ENCODE data around the gene DPM3. TPM values are rescaled to one million over a fixed set of nuclear protein-coding genes. Genes with fewer than 3 reads are reported as not detected.
A peak's percentile ranks its signal among the peaks of the same experiment; 100 is the strongest.

Gene DPM3
- total and polyA plus RNA-seq, 9 of the 15 experiments (the other 6 are each of a cell fraction or from before 2014, with no cell fraction given), result 3.7 to 120 (median 36.4) TPM

DNA sequence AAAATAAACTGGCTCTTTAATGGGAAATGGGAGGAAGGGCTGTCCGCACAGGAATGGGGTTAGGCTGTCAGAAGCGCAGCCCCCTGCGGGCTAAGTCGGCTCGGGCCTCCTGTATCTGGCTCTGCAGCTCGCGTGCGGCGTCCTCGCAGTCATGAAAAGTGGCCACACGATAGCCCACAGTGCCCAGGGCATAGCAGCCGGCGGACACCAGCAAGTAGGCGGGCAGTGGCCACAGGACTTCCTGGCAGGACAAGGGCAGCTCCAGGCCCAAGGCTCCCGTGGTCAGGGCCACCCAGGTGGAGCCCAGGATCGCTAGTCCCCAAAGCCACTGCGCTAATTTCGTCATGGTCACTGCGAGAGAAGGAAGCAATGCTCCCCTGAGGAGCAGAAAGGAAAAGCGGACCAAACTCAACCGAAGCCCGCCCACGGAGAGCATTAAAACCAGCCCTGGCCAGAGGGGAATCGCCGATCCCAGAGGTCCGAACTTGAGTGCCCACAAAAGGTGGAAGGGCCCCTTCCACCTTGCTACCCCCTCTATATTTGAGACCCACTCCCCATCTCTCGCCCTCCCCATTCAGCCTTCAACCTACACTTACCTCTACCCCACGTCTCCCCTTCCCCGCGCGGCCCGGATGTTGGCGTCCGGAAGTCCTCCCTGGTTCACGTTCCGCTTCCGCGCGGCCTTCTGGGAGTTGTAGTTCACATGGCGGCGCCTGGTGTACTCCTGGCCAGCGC is at the start of gene DPM3 (continued):
- TF ChIP-seq MCM3 (IDR thresholded peaks at IDR 0.05) (no peak), HDAC2 (IDR thresholded peaks at IDR 0.05) (peak; percentile 75), ARID1B (IDR thresholded peaks at IDR 0.05) (peak; percentile 43; the same call in 1 of the 2 replicates), ZBTB7A (IDR thresholded peaks at IDR 0.05; ENCODE audit: borderline replicate concordance, control insufficient read depth, low read depth, low read length) (peak; percentile 67; the same call in 1 of the 2 replicates), RAD51 (IDR thresholded peaks at IDR 0.05; ENCODE audit: borderline replicate concordance, low read depth) (0 out of 2 replicates have a peak, but pooled peaks have one; percentile 4), TBL1XR1 (IDR thresholded peaks at IDR 0.05; ENCODE audit: low read length in 2 of 2) (no peak), TCFL5 (CRISPR knock-in tag; conservative IDR thresholded peaks at IDR 0.05) (no peak), PTTG1 (tag; IDR thresholded peaks at IDR 0.05; ENCODE audit: low read depth) (no peak), ZKSCAN1 (IDR thresholded peaks at IDR 0.05; ENCODE audit: low read depth, low read length) (no peak), U2AF2 (optimal IDR thresholded peaks at IDR 0.05; ENCODE audit: low read depth, low read length) (no peak), SIX5 (IDR thresholded peaks at IDR 0.05; ENCODE audit: borderline replicate concordance in 1 of 2, insufficient read depth in 1 of 2, low read depth in 1 of 2, low read length in 2 of 2) (peak; percentile 96 to 97), NCOA1 (IDR thresholded peaks at IDR 0.05; ENCODE audit: low read depth) (peak; percentile 94)
- TF ChIP-seq, protein P1, sequence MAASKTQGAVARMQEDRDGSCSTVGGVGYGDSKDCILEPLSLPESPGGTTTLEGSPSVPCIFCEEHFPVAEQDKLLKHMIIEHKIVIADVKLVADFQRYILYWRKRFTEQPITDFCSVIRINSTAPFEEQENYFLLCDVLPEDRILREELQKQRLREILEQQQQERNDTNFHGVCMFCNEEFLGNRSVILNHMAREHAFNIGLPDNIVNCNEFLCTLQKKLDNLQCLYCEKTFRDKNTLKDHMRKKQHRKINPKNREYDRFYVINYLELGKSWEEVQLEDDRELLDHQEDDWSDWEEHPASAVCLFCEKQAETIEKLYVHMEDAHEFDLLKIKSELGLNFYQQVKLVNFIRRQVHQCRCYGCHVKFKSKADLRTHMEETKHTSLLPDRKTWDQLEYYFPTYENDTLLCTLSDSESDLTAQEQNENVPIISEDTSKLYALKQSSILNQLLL (CRISPR knock-in tag; IDR thresholded peaks at IDR 0.05; ENCODE audit: borderline replicate concordance), result no peak
- TF ChIP-seq, protein P2, sequence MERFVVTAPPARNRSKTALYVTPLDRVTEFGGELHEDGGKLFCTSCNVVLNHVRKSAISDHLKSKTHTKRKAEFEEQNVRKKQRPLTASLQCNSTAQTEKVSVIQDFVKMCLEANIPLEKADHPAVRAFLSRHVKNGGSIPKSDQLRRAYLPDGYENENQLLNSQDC (CRISPR knock-in tag; IDR thresholded peaks at IDR 0.05), result no peak
- TF ChIP-seq, protein P3, sequence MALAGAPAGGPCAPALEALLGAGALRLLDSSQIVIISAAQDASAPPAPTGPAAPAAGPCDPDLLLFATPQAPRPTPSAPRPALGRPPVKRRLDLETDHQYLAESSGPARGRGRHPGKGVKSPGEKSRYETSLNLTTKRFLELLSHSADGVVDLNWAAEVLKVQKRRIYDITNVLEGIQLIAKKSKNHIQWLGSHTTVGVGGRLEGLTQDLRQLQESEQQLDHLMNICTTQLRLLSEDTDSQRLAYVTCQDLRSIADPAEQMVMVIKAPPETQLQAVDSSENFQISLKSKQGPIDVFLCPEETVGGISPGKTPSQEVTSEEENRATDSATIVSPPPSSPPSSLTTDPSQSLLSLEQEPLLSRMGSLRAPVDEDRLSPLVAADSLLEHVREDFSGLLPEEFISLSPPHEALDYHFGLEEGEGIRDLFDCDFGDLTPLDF (CRISPR knock-in tag; IDR thresholded peaks at IDR 0.05), result 0 out of 2 replicates have a peak, but pooled peaks have one; percentile 26
- TF ChIP-seq, protein P4, sequence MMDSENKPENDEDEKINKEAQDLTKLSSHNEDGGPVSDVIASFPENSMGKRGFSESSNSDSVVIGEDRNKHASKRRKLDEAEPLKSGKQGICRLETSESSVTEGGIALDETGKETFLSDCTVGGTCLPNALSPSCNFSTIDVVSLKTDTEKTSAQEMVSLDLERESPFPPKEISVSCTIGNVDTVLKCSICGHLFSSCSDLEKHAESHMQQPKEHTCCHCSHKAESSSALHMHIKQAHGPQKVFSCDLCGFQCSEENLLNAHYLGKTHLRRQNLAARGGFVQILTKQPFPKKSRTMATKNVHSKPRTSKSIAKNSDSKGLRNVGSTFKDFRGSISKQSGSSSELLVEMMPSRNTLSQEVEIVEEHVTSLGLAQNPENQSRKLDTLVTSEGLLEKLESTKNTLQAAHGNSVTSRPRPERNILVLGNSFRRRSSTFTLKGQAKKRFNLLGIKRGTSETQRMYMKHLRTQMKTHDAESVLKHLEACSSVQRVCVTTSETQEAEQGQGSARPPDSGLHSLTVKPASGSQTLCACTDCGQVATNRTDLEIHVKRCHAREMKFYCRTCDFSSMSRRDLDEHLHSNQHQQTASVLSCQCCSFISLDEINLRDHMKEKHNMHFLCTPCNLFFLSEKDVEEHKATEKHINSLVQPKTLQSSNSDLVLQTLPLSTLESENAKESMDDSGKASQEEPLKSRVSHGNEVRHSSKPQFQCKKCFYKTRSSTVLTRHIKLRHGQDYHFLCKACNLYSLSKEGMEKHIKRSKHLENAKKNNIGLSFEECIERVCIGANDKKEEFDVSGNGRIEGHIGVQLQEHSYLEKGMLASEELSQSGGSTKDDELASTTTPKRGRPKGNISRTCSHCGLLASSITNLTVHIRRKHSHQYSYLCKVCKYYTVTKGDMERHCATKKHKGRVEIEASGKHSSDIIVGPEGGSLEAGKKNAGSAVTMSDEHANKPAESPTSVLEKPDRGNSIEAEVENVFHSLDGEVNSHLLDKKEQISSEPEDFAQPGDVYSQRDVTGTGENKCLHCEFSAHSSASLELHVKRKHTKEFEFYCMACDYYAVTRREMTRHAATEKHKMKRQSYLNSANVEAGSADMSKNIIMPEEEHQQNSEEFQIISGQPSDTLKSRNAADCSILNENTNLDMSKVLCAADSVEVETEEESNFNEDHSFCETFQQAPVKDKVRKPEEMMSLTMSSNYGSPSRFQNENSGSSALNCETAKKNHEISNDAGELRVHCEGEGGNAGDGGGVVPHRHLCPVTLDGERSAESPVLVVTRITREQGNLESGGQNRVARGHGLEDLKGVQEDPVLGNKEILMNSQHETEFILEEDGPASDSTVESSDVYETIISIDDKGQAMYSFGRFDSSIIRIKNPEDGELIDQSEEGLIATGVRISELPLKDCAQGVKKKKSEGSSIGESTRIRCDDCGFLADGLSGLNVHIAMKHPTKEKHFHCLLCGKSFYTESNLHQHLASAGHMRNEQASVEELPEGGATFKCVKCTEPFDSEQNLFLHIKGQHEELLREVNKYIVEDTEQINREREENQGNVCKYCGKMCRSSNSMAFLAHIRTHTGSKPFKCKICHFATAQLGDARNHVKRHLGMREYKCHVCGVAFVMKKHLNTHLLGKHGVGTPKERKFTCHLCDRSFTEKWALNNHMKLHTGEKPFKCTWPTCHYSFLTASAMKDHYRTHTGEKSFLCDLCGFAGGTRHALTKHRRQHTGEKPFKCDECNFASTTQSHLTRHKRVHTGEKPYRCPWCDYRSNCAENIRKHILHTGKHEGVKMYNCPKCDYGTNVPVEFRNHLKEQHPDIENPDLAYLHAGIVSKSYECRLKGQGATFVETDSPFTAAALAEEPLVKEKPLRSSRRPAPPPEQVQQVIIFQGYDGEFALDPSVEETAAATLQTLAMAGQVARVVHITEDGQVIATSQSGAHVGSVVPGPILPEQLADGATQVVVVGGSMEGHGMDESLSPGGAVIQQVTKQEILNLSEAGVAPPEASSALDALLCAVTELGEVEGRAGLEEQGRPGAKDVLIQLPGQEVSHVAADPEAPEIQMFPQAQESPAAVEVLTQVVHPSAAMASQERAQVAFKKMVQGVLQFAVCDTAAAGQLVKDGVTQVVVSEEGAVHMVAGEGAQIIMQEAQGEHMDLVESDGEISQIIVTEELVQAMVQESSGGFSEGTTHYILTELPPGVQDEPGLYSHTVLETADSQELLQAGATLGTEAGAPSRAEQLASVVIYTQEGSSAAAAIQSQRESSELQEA (IDR thresholded peaks at IDR 0.05; ENCODE audit: low read depth), result peak; percentile 39; the same call in 1 of the 2 replicates

Data from K562 (cell line).